Activated T-helper 1 cell treated with anti-CD3 and anti-CD28 coated beads, Interleukin-12 subunit alpha, Interleukin-12 subunit beta, Interleukin-2, Interleukin-4 antibody, amounts not matched to agents 30 ng/mL and 10 ng/mL and 1 ng/mL, durations not matched to agents 14 hours and 24 hours and 36 hours (primary cell): ENCODE data around the gene NHLRC2. TPM values are rescaled to one million over a fixed set of nuclear protein-coding genes. Genes with fewer than 3 reads are reported as not detected.

Experiments
- DNase-seq: peaks from one replicate; pipeline ENCODE4 v3.0.0; 2021; ENCODE audit warnings: low spot score
- H3K27ac Mint-ChIP-seq: one replicate; pipeline ENCODE4 v1.8.0; 2021; ENCODE audit warnings: mild to moderate bottlenecking, mixed read lengths
- H3K27me3 Mint-ChIP-seq: one replicate; pipeline ENCODE4 v1.8.0; 2022; ENCODE audit warnings: mild to moderate bottlenecking, moderate library complexity, mixed read lengths; ENCODE audit not compliant: insufficient read depth
- H3K36me3 Mint-ChIP-seq: one replicate; pipeline ENCODE4 v1.8.0; 2021; ENCODE audit warnings: low read depth, mixed read lengths
- H3K4me1 Mint-ChIP-seq: one replicate; pipeline ENCODE4 v1.8.0; 2021; ENCODE audit warnings: low read depth, mixed read lengths
- H3K4me3 Mint-ChIP-seq: one replicate; pipeline ENCODE4 v1.8.0; 2021; ENCODE audit warnings: mild to moderate bottlenecking, moderate library complexity, mixed read lengths
- H3K9me3 Mint-ChIP-seq: one replicate; pipeline ENCODE4 v1.8.0; 2021; ENCODE audit warnings: mixed read lengths
- intact Hi-C: fragments of 100-400 bp; cut with micrococcal nuclease; formaldehyde crosslinking; loops from one replicate; pipeline ENCODE4 v1.15.1; 2024
- total RNA-seq: library from RNA; stranded (reverse); gene quantifications from 2 replicates; pipeline ENCODE4 v1.2.3, GENCODE V29; 2022

NHLRC2 gene
- total RNA-seq, 1 donor from 2014 or later, result 28.2 TPM

GRCh38 chr10:113846036-113846435, 8.4 kb upstream of the NHLRC2 start:
- H3K27ac Mint-ChIP-seq, result no peak overlapping the region
- no peaks in the 10 kb centered on the region for H3K27me3 Mint-ChIP-seq
- no peaks in the 10 kb centered on the region for H3K9me3 Mint-ChIP-seq
- H3K4me3 Mint-ChIP-seq, result no peak overlapping the region
- intact Hi-C loops, result no loop called here
- DNase-seq, result no peak
- peaks cover 27% of the 10 kb centered on the region for H3K4me1 Mint-ChIP-seq
- peaks cover 36% of the 10 kb centered on the region for H3K36me3 Mint-ChIP-seq

GRCh38 chr10:113849140-113849803, 5.2 kb upstream of the NHLRC2 start:
- peaks cover 35% of the 10 kb centered on the region for H3K4me1 Mint-ChIP-seq
- no peak for DNase-seq
- H3K4me3 Mint-ChIP-seq, result no peak overlapping the region
- H3K36me3 Mint-ChIP-seq, result peaks cover 29% of the 10 kb centered on the region
- H3K9me3 Mint-ChIP-seq, result no peaks in the 10 kb centered on the region
- intact Hi-C loops, result no loop called here
- no peaks in the 10 kb centered on the region for H3K27me3 Mint-ChIP-seq
- H3K27ac Mint-ChIP-seq, result no peak overlapping the region

DNA sequence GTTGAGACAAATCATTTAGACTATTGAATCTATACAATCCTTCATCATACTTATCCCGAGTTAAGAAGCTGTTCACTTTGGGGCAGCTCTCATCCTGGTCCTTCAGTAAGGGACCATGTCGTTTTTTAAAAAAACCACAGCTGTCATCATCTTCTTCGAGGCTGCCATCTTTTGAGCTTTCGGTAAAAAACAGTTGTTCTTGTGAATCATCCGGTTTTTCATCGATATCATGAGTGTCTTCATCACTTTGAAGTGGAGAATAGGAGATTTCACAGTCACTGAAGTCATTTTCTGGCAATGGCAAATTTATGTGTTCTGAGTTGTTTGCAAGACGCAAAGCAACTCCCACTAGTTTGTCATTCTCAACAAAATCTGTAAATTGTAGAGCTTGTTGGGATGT, 4.5 kb upstream of the NHLRC2 start:
- Mint-ChIP-seq H3K36me3 (peaks cover 26% of the 10 kb centered on the region), H3K4me1 (peaks cover 35% of the 10 kb centered on the region), H3K9me3 (no peaks in the 10 kb centered on the region), H3K27ac (no peak overlapping the region), H3K27me3 (no peaks in the 10 kb centered on the region), H3K4me3 (peak overlapping the region; percentile 53)
- intact Hi-C loops, result loop anchor here (5.0 to 10.0 kb wide), 4 partner anchors 232 to 1465 kb away; no protein-coding TSS in a partner anchor
- DNase-seq, result no peak

DNA sequence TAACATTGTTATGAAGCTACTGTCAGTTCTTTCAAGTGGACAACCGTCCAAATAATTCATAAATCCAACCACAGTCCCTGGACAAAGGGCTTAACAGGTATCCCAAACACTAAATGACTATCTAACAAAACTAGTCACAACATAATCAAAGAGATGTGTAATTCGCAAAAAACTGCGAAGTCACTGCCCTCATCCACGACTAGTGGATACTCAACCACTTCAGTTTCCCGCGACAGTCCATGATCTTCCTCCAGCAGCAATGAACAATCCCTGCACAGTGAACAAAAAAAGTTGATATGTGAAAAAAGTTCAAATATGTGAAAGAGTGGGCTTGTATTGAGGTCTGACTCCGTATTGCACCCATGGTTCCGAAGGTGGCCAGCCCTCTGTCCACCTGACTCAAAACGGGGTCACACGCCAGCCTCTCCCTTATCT, 866 bp upstream of the NHLRC2 start:
- intact Hi-C loops, result loop anchor here (1.0 to 10.0 kb wide), 9 partner anchors 57 to 1469 kb away; partner anchors contain the start of genes ADRB1 and CASP7
- Mint-ChIP-seq H3K4me3 (peak overlapping the region; percentile 98), H3K4me1 (peaks cover 53% of the 10 kb centered on the region)

GRCh38 chr10:113854761-113855588, 514 bp downstream of the NHLRC2 start:
- DNase-seq, result peak; percentile 31

More for the DNA sequence above, 866 bp upstream of the NHLRC2 start:
- DNase-seq, result no peak
- Mint-ChIP-seq H3K27me3 (no peaks in the 10 kb centered on the region), H3K9me3 (no peaks in the 10 kb centered on the region), H3K36me3 (peaks cover 19% of the 10 kb centered on the region), H3K27ac (peak overlapping the region; percentile 93)

DNA sequence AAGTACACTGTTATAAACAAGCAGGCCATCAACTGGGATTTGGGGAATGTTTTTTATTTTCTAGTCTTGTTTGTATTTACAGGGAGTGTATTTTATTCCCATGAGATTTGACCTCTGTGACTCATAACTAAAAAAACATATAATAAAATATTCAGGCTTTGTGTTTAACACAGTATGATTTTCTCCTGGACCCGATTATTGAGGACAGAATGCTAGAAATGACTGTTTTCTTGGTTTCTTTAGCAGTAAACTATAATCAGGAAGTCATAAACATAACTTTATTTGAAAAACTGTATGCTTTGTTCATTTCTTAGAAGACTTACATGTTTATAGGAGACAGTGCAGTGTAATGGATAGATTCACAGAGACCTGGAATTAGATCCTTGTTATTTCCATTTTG, 2.1 kb downstream of the NHLRC2 start:
- Mint-ChIP-seq H3K9me3 (peaks cover 7% of the 10 kb centered on the region), H3K36me3 (peaks cover 27% of the 10 kb centered on the region), H3K4me3 (peak overlapping the region; percentile 98), H3K4me1 (peaks cover 47% of the 10 kb centered on the region), H3K27me3 (no peaks in the 10 kb centered on the region), H3K27ac (no peak overlapping the region)
- no peak for DNase-seq
- intact Hi-C loops, result loop anchor here (10.0 kb wide), 1 partner anchor 1472 kb away; no protein-coding TSS in a partner anchor

More at GRCh38 chr10:113854761-113855588, 514 bp downstream of the NHLRC2 start:
- H3K9me3 Mint-ChIP-seq, result no peaks in the 10 kb centered on the region
- H3K4me1 Mint-ChIP-seq, result peaks cover 51% of the 10 kb centered on the region
- peak overlapping the region; percentile 93 for H3K27ac Mint-ChIP-seq
- intact Hi-C loops, result loop anchor here (1.0 to 10.0 kb wide), 9 partner anchors 56 to 1470 kb away; partner anchors contain the start of genes ADRB1 and CASP7
- peaks cover 16% of the 10 kb centered on the region for H3K36me3 Mint-ChIP-seq
- H3K27me3 Mint-ChIP-seq, result no peaks in the 10 kb centered on the region
- H3K4me3 Mint-ChIP-seq, result peak overlapping the region; percentile 98

DNA sequence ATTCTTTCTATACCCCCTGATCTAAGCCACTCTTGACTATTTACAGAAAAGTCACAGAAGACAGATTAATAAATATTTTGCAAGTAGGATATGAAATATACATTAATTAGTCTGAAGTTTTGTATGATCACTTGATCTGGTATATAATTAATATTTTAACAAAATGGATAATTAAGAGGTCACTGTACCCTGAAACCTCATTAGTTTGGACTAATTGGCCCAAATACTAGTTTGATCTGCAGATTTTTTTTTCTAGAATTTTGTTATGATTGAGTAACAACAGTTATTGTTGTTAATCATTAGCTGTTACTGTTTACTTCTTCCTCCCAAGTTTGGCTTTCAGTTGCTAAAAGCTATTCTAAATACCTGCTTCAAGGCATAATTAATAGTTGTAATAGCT, 2.7 kb downstream of the NHLRC2 start:
- Mint-ChIP-seq H3K36me3 (peaks cover 29% of the 10 kb centered on the region), H3K4me3 (no peak overlapping the region), H3K27me3 (no peaks in the 10 kb centered on the region), H3K4me1 (peaks cover 47% of the 10 kb centered on the region), H3K9me3 (peaks cover 7% of the 10 kb centered on the region), H3K27ac (no peak overlapping the region)
- intact Hi-C loops, result loop anchor here (10.0 kb wide), 1 partner anchor 1472 kb away; no protein-coding TSS in a partner anchor
- DNase-seq, result no peak

GRCh38 chr10:113858541-113858940, 4.1 kb downstream of the NHLRC2 start:
- Mint-ChIP-seq H3K4me3 (peak overlapping the region; percentile 19), H3K36me3 (peaks cover 37% of the 10 kb centered on the region), H3K27me3 (no peaks in the 10 kb centered on the region), H3K4me1 (peaks cover 37% of the 10 kb centered on the region), H3K27ac (no peak overlapping the region), H3K9me3 (peaks cover 7% of the 10 kb centered on the region)
- intact Hi-C loops, result loop anchor here (10.0 kb wide), 1 partner anchor 1474 kb away; no protein-coding TSS in a partner anchor
- no peak for DNase-seq

DNA sequence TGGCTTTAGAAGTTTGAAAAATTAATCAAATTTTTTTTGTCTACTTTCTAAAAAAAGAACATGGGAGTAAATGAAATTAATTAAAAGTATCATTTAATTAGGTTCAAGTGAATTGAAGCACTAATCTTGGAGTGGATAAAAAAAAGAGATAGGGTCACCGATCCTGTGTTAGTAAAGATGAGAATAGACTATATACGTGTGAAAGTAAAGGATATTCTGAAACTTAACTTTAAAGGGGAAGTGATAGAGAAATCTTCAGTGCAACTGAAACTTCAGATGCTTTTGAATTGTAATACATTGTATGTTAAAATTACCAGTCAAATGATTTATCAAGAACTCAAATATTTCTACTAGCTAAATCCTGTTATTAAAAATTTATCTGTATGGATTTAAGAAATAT, 4.8 kb downstream of the NHLRC2 start:
- H3K27ac Mint-ChIP-seq, result no peak overlapping the region
- H3K4me3 Mint-ChIP-seq, result no peak overlapping the region
- intact Hi-C loops, result loop anchor here (10.0 kb wide), 1 partner anchor 1474 kb away; no protein-coding TSS in a partner anchor
- DNase-seq, result no peak
- H3K4me1 Mint-ChIP-seq, result peaks cover 33% of the 10 kb centered on the region
- peaks cover 7% of the 10 kb centered on the region for H3K9me3 Mint-ChIP-seq
- H3K36me3 Mint-ChIP-seq, result peaks cover 42% of the 10 kb centered on the region
- no peaks in the 10 kb centered on the region for H3K27me3 Mint-ChIP-seq

DNA sequence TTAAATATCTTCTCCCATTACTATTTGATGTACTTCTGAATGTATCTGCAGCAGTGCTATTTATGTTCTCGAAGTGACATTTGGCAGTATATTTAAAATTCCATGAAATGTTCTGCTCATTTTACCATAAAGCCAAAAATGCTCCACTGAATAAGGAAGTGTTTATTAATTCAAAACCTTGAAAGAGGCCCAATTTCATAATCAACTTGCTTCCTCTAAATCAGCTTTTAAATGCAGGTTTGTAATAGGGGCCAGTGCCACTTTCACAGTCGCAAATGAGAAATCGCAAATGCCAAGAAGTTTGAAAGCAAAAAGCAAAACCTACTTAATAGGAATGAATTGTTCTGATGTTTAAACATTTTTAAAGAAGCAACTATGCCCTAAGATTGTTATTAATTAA, 11.4 kb downstream of the NHLRC2 start:
- H3K4me1 Mint-ChIP-seq, result peaks cover 4% of the 10 kb centered on the region
- no peaks in the 10 kb centered on the region for H3K27me3 Mint-ChIP-seq
- peaks cover 5% of the 10 kb centered on the region for H3K9me3 Mint-ChIP-seq
- no peak for DNase-seq
- intact Hi-C loops, result no loop called here
- no peak overlapping the region for H3K27ac Mint-ChIP-seq
- H3K36me3 Mint-ChIP-seq, result peaks cover 23% of the 10 kb centered on the region
- no peak overlapping the region for H3K4me3 Mint-ChIP-seq

GRCh38 chr10:113866551-113867394, 12.3 kb downstream of the NHLRC2 start:
- H3K27ac Mint-ChIP-seq, result no peak overlapping the region
- H3K4me3 Mint-ChIP-seq, result no peak overlapping the region
- no peak for DNase-seq
- H3K9me3 Mint-ChIP-seq, result peaks cover 2% of the 10 kb centered on the region
- peaks cover 4% of the 10 kb centered on the region for H3K4me1 Mint-ChIP-seq
- intact Hi-C loops, result no loop called here
- peaks cover 21% of the 10 kb centered on the region for H3K36me3 Mint-ChIP-seq
- H3K27me3 Mint-ChIP-seq, result no peaks in the 10 kb centered on the region

DNA sequence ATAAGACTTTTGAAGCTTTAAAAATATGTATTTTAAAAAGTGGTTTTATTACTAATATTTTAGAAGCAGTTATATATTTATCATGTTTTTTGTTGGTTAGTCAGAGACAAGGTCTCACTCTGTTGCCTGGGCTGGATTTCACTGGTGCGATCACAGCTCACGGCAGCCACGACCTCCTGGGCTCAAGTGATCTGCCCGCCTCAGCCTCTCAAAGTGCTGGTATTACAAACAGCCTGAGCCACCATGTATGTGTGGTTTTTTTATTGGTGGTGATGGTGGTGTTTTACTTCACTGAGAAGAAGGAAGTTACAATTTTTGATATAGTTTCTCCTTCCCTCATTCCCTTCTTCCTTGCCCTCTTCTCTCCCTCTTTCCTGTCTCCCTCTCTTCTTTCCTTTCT, 13.4 kb downstream of the NHLRC2 start:
- no peak for DNase-seq
- peaks cover 4% of the 10 kb centered on the region for H3K4me1 Mint-ChIP-seq
- no peak overlapping the region for H3K27ac Mint-ChIP-seq
- H3K27me3 Mint-ChIP-seq, result no peaks in the 10 kb centered on the region
- no peak overlapping the region for H3K4me3 Mint-ChIP-seq
- peaks cover 9% of the 10 kb centered on the region for H3K9me3 Mint-ChIP-seq
- intact Hi-C loops, result no loop called here
- peaks cover 24% of the 10 kb centered on the region for H3K36me3 Mint-ChIP-seq
